ENCODE results near the gene RNF144A.

RNF144A gene

DNA sequence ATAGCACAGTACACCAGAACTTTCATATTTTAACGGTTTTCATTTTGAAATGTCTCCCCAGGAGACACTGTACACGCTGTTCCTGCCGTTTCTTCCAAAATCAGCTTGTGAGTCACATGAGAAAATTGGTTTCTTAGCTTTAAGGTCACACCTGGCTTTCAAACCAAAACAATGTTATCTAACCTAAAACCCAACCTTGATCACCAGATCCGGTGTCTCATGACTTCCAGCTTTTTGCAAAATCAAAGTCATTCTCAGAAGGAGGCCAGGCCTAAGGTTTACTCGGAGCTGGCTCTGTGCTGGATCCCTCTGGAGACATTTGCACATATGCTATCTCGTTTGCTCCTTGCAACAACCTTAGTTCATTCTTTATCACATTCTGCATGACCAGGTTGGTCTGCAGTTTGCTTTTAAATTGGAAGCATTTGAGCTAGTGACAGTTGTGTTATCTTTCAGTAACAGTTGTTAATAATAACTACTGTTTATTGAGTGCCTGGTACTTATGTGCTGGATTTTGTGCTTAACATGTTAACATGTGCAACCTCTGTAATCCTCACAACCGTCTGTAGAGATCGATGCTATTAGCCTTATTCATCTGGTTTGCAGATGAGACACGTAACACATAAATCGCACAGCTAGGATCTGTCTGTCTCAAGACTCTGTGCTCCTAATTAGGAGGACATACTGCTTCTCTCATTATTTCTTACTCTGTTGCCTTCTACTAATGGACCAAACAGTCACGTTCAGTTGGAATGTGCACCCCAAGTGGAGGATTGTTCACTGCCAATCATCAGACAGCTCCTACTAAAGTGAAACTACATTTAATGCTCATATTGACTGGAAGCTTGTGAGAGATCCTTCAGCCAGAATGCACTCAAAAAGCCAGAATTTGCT lies 105.5 kb downstream of the RNF144A start:
- no peak for DNase-seq (ENCODE audit: low spot score)

DNA sequence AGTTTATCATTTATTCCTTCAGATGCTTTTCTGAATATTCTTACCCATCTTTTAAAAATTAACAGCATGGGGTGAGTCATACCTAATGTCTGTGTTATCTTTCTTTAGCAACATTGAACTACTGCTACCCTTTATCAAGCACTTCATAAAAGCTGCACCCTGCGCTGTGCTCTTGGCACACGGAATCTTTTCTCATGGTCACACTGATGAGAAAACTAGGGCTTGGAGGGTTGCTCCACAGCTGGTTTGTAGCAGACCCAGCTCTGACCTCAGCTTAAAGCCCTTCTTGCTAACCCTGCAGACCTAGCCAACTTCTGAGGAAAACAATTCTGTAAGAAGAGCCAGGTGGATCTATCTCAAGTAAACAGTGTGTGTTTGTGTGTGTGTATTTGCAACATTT lies 106.3 kb downstream of the RNF144A start:
- DNase-seq (ENCODE audit: low spot score), result no peak

DNA sequence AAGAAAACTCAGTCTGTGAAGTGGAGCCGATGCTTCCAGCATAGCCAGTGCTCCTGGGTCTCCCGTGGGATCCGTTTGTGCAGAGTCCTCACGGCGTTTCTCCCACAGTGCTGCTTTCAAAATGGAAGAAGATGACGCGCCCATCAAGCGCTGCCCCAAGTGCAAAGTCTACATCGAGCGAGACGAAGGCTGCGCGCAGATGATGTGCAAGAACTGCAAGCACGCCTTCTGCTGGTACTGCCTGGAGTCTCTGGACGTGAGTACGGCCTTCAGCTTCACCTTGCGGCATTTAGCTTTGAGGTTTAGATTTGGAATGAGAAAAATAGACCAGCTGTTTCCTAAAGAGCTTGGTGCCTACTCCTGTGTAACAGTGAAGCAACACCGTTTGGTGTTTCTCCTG lies 107.0 kb downstream of the RNF144A start:
- DNase-seq (ENCODE audit: low spot score), result no peak

DNA sequence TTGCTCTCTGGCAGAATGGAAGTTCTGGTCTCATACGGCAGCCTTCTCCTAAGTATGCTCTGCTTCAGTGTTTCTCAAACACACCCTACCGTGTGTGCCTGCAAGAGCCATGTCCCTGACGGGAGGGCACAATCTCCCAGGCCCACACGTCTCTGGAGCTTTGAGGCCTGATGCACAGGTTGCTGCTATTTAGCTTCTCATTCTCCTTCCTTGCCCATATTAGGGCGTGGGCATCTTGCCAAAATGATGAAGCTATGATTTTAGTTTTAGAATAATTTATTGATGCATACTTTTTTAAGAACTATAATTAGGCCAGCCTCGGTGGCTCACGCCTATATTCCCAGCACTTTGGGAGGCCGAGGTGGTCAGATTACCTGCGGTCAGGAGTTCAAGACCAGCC lies 107.9 kb downstream of the RNF144A start:
- DNase-seq (ENCODE audit: low spot score), result no peak

DNA sequence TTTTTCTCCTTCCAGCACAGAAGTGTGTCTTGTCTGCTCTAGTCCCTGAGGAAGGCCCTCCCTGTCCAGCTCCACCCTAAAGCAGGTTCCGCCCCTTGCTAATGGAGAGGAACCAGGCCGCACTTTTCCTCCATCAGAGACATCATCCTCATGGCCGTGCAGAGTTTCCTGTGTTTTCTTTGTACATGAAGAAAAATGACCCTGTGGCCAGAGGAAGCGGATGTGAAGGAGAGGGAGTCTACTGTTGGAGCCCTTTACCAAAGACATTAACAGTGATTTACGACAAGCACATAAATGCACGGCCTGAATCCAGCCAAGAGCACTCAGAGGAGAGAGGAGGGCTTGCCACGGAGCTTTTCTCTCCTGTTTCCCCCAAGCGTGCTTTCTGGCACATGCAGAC lies 109.5 kb downstream of the RNF144A start:
- no peak for DNase-seq (ENCODE audit: low spot score)

DNA sequence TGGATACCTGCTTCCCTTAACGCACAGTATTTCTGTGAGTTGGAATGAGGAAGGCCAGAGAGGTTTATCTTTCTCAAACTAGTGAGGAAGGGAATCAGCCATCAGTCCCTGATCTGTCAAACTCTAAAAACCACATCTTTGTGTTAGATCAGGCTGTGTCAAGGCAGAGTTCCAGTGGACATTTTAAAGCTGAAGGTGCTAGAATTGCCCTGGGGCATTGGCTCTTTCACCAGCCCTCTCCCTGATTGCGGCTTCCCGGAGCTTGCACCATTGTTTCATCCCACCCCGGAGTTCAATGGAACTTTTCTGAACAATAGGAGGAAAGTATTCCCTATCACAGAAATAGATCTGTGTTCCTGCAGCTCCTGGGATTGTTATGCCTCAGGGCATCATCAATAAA lies 110.2 kb downstream of the RNF144A start:
- DNase-seq (ENCODE audit: low spot score), result no peak

DNA sequence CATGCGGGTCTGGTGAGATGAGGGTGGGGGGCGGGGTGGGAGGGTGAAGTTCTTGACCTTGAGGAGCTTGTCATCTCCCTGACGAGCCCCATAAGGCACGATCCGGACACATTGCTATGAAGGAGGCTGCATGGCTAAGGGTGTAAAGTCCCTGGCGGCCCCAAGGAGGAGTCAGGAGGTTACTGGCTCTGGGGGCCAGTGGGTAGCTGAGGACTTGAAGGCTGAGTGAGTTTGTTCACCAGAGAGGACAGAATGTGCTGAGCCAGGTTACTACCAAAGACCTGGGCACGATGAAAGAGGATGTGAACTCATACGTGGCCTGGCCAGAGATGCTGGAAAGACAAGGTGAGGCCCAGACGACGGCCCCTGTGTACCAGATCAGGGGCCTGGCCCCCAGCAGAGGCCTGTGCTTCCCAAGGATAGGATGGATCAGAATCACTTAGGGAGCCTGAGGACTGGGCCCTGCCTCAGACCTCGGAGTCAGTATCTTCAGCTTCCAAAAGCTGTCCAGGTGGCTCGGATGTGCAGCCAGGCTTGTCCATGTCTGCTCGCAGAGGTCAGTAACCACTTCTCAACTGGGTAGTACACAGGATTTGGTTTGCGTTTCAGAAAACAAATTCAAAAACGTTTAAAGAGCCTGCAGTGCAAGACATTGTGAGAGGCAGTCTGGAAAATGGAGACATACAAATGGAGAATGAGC lies 110.9 kb downstream of the RNF144A start:
- DNase-seq (ENCODE audit: low spot score), result no peak

DNA sequence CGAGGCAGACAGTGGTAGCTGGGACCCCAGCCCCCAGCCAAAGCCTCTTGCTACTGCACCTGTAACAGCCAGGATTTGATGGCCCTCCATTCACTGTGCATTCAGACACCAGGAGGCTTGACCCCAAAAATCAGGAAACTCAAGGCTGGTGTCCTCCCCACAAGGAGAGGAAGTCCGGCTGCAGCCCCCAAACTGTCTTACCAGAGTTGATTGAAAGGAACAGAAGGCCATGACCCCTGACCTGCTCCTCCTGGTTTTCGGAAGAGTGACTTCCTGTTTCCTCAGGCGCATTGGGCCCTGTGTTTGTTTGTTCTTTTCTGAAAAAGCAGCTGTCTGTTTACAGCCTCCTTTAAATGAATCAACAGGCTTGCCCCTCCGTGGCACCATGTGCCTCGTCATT lies 111.6 kb downstream of the RNF144A start:
- no peak for DNase-seq (ENCODE audit: low spot score)

DNA sequence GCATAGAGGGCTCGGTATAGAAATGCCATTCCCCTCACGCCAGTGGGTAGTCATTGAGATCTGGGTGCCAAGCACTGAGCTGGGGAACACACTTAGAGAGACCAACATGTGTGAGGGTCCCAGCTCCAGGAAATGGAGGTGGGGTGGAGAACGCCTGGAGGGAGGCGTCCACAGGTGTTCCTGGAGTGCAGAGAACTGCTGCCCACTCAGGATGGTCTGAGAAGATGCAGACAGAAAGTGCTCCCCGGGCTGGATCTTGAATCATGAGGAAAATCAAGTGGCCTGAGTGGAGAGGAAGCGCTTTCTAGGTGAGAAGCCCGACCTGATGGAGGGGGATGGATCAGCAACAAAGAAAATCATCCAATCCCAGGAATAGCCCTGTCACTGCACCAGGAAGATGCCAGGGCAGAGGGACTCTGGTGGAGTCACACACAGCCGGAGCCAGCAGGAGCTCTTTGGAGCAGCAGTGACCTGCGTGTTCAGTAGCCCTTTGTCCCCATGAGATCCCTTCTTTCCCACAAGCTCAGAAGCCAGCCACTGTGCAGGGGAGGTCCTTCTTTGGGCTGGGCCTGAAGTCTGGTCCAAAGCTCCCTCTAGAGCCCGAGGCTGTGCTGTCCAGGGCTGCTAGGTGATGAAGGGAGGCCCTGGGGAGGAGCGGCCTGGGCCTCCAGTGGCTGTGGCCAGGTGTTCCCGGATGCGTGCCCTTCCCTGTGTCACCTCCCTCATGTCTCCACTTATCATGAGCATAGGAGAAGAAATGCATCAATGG lies 112.3 kb downstream of the RNF144A start:
- no peak for DNase-seq (ENCODE audit: low spot score)

DNA sequence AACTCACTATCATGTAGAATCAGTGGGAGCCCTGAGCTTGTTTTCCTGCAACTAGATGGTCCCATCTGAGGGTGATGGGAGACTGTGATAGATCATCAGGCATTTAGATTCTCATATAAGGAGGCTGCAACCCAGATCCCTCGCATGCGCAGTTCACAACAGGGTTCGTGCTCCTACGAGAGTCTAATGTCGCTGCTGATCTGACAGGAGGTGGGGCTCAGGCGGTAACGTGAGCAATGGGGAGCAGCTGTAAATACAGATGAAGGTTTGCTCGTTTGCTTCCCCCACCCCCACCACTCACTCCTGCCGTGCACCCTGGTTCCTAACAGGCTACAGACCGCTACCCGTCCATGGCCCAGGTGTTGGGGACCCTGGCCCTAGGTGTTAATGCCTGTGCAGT lies 113.6 kb downstream of the RNF144A start:
- no peak for DNase-seq (ENCODE audit: low spot score)

DNA sequence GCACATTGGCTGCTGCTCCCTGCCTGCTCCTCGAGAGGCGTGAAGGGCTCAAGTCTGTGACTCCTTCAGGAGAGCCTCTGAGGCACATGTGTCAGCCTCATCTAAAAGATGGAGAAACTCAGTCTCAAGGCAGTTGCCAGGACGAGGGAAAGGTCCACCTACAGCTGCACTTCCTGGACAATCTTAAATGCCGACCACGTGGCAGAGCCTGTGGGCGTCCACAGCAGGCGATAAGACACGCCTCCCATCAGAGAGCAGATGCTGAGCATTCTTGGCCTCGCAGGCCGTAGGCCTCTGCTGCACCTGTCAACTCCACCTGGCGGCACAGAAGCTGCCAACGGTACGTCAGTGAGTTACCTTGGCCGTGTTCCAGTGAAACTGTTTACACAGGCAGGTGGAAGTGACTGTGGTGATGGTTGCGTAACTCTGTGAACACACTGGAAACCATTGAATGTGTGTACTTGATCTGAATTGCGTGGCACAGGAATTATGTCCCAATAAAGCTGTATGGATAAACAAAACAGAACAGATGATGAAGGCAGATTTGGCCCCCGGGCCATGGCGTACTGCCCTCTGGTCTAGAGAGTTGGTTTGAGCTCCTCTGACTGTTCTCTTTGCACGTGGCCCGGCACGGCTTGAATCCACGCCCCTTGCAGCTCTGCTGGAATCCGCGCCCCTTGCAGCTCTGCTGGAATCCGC lies 114.5 kb downstream of the RNF144A start:
- no peak for DNase-seq (ENCODE audit: low spot score)

DNA sequence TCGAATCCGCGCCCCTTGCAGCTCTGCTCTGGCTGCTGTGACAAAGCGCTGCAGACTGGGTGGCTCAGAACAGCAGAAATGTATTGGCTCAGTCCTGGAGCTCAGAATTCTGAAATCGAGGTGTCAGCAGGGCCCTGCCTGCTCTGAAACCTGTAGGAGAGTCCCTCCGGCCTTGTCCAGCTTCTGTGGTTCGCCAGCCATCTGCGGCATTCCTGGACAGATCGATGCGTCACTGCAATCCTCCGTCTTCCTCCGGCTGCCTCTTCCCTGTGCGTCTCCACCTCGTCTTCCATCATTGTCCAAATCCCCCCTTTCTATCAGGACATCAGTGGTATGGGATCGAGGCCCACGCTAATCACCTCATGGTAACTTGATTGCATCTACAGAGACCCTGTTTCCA lies 115.2 kb downstream of the RNF144A start:
- no peak for DNase-seq (ENCODE audit: low spot score)

DNA sequence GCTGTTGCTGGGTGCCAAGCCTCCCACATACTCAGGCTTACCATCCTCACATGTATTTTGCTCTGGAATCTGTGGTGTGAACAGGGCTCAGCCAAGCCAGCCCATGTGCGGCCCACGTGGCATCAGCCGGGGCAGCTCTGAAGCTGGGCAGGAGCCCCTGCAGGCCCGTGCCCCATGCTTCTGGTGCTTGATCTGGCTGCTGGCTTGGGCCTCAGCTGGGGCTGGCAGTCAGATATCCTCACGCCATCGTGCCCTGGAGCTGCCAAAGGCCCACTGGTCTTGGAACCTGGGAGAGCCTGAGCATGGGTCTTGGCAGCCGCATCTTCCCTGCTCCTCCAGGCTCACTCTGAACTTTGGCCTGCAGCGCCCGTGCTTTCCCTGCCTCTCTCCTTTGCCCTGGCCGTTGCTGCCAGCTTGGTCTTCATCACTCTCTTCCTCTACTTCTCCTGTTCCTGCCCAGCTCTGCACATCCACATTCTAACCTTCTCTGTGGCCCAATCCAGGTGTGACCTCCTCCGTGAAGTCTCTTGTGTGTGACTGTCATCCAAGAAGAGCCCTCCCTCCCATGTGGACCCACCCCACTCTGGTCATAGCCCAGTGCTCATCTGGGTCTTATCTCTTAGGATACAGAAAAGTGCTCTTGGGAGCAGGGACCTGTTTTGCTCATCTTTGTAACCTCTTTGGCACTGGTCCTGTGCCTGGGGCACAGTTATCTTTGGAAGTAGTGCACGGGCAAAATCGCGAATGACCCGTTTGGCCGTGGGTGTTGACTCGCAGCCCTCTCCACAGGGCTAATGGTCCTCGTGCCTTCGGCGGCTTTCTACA lies 116.1 kb downstream of the RNF144A start:
- DNase-seq (ENCODE audit: low spot score), result no peak

DNA sequence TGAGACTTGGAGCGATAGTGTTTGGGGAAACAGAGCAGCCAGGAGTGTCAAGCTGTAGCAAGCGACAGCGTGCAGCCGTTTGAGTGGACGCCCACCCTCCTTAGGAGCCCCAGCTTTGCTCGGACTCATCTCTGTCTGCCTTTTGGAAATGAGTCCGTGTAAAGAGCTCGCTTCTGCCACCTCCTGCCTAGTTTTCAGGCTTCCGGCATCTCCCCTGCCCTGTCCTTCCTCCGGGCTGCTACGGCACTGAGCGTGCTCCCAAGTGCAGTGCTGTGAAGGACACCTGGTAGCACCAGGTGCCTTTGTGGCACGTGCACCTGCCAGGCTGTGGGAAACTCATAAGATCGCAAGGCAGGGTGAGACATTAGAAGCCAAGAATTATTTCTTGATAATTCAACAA lies 117.1 kb downstream of the RNF144A start:
- DNase-seq (ENCODE audit: low spot score), result no peak

DNA sequence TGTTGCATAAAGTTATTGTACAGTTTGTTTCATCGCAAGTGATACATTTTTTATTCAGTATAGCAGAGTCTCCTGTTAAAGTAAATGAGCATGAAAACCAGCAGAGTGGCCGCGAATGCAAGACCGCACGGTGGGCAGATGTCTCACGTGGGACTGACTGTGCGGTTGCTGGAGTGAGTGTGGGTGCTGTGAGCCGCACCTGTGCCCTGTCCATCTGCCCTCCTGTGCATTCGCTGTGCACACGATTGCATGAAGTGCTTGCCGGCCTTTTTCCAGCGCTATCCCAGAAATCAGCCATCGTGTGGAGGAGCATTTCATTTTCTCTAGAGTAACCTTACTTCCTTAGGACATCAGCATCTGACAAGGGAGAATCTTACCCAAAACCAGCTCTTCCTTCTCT lies 118.7 kb downstream of the RNF144A start:
- DNase-seq (ENCODE audit: low spot score), result no peak

DNA sequence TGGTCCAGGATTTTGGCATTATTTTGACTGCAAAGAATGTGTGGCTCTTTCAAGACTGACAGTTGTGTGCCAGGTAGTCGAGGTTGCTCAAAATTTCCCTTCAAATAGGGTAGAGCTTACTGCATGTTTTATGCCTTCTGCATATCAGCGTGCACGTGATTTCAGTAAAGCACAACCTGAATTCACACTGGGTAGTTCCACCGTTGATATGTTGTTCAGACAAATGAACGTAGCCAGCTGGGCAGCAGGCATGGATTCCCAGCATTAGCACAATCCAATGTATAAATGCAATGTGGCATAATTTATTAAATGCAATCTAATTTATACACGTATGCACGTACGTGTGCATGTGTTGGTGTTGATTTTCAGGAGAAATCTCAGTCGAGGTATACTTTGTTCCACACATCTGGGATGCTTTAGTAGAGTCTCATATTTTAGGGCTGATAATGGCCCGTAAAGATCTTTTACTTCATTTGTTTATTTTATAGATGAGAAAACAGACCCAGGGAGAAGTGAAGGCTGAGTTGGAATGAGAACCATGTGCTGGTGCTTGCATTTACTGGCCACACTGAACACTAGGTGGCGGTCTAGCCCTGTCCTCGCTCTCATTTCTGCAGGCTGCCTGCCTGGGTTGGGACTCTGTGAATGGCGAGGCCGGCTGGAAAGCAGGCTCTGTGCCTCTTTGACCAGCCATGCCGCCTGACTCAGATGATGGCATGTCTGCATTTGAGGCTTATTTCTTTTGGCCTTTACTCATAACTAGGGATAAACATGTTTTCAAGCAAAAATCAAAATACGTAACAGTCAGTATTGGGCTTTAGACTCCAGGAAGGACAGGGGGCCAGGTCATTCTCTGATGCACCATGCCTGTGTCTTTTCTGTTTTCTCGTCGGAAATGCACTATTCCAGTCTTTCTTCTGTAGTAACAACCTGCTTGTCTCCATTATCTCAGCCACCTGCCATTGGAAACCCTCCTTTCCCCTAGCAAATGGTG lies 120.4 kb downstream of the RNF144A start:
- peak; percentile 3 for DNase-seq (ENCODE audit: low spot score)

DNA sequence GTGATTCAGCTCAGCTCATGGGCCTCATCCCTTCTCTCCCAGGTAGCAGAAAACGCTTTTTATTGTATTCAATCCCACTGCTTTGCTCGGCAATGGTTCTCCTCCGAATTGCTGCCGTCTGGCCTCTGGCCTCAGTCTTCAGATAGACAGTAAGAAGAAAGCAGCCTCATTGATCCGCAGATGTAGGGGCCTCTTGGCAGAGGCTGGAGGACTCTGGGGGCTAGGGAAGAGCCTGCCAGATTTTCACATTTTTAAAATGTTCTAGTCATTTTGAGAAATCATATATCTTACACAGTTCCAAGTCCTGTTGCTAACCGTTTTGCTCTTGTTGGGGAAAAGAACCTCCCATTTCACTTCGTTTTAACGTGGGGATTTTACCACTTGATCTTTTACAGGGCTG lies 123.3 kb downstream of the RNF144A start:
- no peak for DNase-seq (ENCODE audit: low spot score)

DNA sequence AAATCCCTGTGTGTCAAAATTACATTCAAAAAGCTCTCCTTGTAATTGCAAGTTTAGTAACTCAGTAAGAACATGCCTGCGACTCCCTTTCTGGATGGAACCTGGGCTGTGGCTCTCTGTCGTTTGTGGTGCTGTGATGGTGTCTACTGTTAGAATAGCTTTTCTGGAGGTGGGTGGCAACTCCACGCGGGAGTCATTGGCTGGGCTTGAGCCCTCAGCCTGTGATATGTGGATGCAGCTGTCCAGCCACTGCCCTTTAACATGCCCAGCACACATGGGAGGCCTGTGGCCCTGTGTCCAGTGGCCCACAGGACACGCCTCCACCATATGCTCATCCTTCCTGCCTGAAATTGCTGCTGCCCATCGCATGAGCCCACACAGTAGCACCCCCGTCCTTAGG lies 124.2 kb downstream of the RNF144A start:
- no peak for DNase-seq (ENCODE audit: low spot score)

DNA sequence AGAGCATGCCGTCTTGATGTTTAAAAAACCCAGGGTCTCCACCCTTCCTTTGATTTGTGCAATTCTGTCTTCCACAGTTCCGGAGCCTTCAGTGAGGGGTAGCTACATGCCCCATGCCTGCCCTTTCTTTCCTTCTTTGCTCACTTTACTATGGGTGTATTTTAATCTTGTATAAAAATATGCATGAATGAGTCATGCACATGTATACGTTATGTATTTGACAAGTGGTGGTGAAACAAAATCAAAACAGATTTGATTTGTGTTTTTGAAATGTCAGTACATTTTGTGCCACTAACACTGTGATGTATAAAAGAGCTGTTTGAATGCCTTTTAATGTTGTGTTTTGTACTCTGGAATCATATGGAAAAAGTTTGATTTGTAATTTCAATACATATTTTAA lies 126.5 kb downstream of the RNF144A start:
- no peak for DNase-seq (ENCODE audit: low spot score)
